ENCODE measurements around the gene NOL6. TPM values are rescaled to one million over a fixed set of nuclear protein-coding genes. Genes with fewer than 3 reads are reported as not detected.

NOL6 gene
- total and polyA plus RNA-seq, 2 of the 8 experiments (the other 6 are each of a cell fraction or from before 2014, with no cell fraction given): 44.0 to 55.0 TPM

GRCh38 chr9:33437898-33438297, 35.8 kb downstream of the NOL6 start:
- WGBS, 2 experiments (ENCODE audit: extremely low coverage in 1 of 2, insufficient coverage in 1 of 2, insufficient read length in 1 of 2, insufficient replicate concordance in 2 of 2, low coverage in 1 of 2, low lambda C conversion rate in 2 of 2, missing lambda C conversion rate in 1 of 2): 88% methylated on average over 1 of the region's 1 CpG; no CpG with 5 or more reads in 1 of the 2 experiments
- no peak overlapping the region for H3K56ac ChIP-seq (replicated peaks; ENCODE audit: insufficient read length, low read depth, low read length)

More at GRCh38 chr9:33437898-33438297, 35.8 kb downstream of the NOL6 start:
- TF ChIP-seq RXRA (IDR thresholded peaks at IDR 0.05; ENCODE audit: insufficient read depth, low read depth, low read length) (no peak), SUZ12 (IDR thresholded peaks at IDR 0.05; ENCODE audit: low read length) (no peak), CBX5 (IDR thresholded peaks at IDR 0.05; ENCODE audit: low read depth, low read length) (no peak), TBP (IDR thresholded peaks at IDR 0.05; ENCODE audit: low read depth, low read length) (no peak), FOSL1 (IDR thresholded peaks at IDR 0.05; ENCODE audit: insufficient read depth, low read depth, low read length) (no peak), USF2 (IDR thresholded peaks at IDR 0.05; ENCODE audit: low read length) (no peak), RBBP5 (IDR thresholded peaks at IDR 0.05; ENCODE audit: borderline replicate concordance, low read depth, low read length) (no peak)
- Histone ChIP-seq H3K4me2 (ENCODE audit: insufficient read depth in 1 of 2, low read depth in 2 of 2, low read length in 2 of 2) (no peak overlapping the region), H2BK15ac (ENCODE audit: low read length) (peak overlapping the region; percentile 46; the same call in 1 of the 2 replicates), H3K18ac (ENCODE audit: extremely low read depth, low read length) (no peak overlapping the region), H3K27me3 (replicated peaks in 1 of 4; ENCODE audit: control insufficient read depth in 3 of 4, extremely low read depth in 1 of 4, insufficient read depth in 3 of 4, low read length in 3 of 4) (no peaks in the 10 kb centered on the region; a peak in 1 of 7 replicates), H3K79me1 (ENCODE audit: low read depth, low read length) (no peaks in the 10 kb centered on the region), H3K14ac (ENCODE audit: insufficient read length) (no peak overlapping the region), H3K9ac (replicated peaks in 1 of 4; ENCODE audit: extremely low read depth in 1 of 4, low read depth in 3 of 4, low read length in 3 of 4) (no peak overlapping the region), H2BK20ac (ENCODE audit: low read length) (no peak overlapping the region), H4K20me1 (replicated peaks in 1 of 2; ENCODE audit: control insufficient read depth in 1 of 2, insufficient read depth in 2 of 2, low read length in 2 of 2) (no peaks in the 10 kb centered on the region), H4K91ac (replicated peaks; ENCODE audit: insufficient read length, low read length) (no peak overlapping the region), H3K4ac (replicated peaks; ENCODE audit: insufficient read length, low read depth, low read length) (no peak overlapping the region), H3K23me2 (ENCODE audit: low read depth, low read length) (no peaks in the 10 kb centered on the region), H2AFZ (ENCODE audit: low read length) (no peak overlapping the region), H3K27ac (ENCODE audit: low read depth, low read length) (no peak overlapping the region), H4K5ac (ENCODE audit: insufficient read length, low read depth, low read length) (no peak overlapping the region), H2AK5ac (ENCODE audit: low read depth, low read length) (no peak overlapping the region), H3K23ac (ENCODE audit: insufficient read length) (no peak overlapping the region), H3K9me3 (ENCODE audit: insufficient read depth in 2 of 2, low read depth in 1 of 2, low read length in 1 of 2) (no peaks in the 10 kb centered on the region), H2BK5ac (ENCODE audit: low read depth, low read length) (no peak overlapping the region), H3K36me3 (ENCODE audit: control insufficient read depth in 2 of 4, insufficient read depth in 4 of 4, low read length in 3 of 4) (no peaks in the 10 kb centered on the region), H2BK120ac (replicated peaks; ENCODE audit: low read depth, low read length) (no peak overlapping the region), H3K4me3 (ENCODE audit: extremely low read depth in 1 of 4, insufficient read depth in 2 of 4, low read depth in 3 of 4, low read length in 4 of 4) (no peak overlapping the region), H2BK12ac (ENCODE audit: low read depth, low read length) (no peak overlapping the region), H4K8ac (ENCODE audit: extremely low read depth, insufficient read depth, low read length) (no peak overlapping the region), H3K79me2 (ENCODE audit: control insufficient read depth in 1 of 2, insufficient read depth in 2 of 2, low read length in 2 of 2) (no peaks in the 10 kb centered on the region), H3K4me1 (replicated peaks in 1 of 4; ENCODE audit: control insufficient read depth in 3 of 4, insufficient read depth in 4 of 4, low read length in 3 of 4) (peaks cover 0 to 5% (median 0%) of the 10 kb centered on the region in 4 experiments; a peak in 3 of 7 replicates)
- no peak for FAIRE-seq
- ChIA-PET CTCF (ENCODE audit: partially characterized antibody) (interaction anchor here (1.0 to 9.1 kb wide), 6 partner anchors 10 to 184 kb away, joined by 3 to 63 read pairs (median 10); partner anchors contain the start of gene AQP3), POLR2A (ENCODE audit: partially characterized antibody) (interaction anchor here (1.5 kb wide), 1 partner anchor 12 kb away, joined by 3 read pairs; no protein-coding TSS in a partner anchor)
- no peak for DNase-seq (ENCODE audit: low read depth in 1 of 2, low spot score in 2 of 2)
